NCI-H2196 treated with DMSO at 0.1 percent for 48 hours (cell line): ENCODE data around the gene CRABP1.

Experiments
- DNase-seq: peaks from one replicate; lab custom pipeline; 2025; ENCODE audit not compliant: unreplicated experiment; lab: John Stamatoyannopoulos, UW

The CRABP1 gene

GRCh38 chr15:78340231-78341056 is at the start of gene CRABP1:
TSS of gene CRABP1 (plus strand) at chr15:78340353. CDS start at chr15:78340429, 76 bp downstream.
- no peak for DNase-seq

GRCh38 chr15:78291052-78291451 is 49.1 kb upstream of the CRABP1 start:
- no peak for DNase-seq

GRCh38 chr15:78291698-78292097 is 48.5 kb upstream of the CRABP1 start:
- no peak for DNase-seq

GRCh38 chr15:78292219-78292618 is 47.9 kb upstream of the CRABP1 start:
- no peak for DNase-seq

- peak; percentile 60 for DNase-seq
Observed at GRCh38 chr15:78299101-78299930, 40.8 kb upstream of the CRABP1 start, which contains the start of gene SKIC8. TSS of gene SKIC8 (minus strand) at chr15:78299609. CDS start at chr15:78295686, 3,923 bp downstream.

- DNase-seq: no peak
Observed at GRCh38 chr15:78301326-78301725, 38.8 kb upstream of the CRABP1 start.

- no peak for DNase-seq
Observed at GRCh38 chr15:78301828-78302227, 38.3 kb upstream of the CRABP1 start.

- no peak for DNase-seq
Observed at GRCh38 chr15:78302579-78303312, 37.4 kb upstream of the CRABP1 start.

GRCh38 chr15:78304216-78305066 is 35.7 kb upstream of the CRABP1 start:
- no peak for DNase-seq

GRCh38 chr15:78306176-78306774 is 33.9 kb upstream of the CRABP1 start:
- DNase-seq: no peak

- no peak for DNase-seq
Observed at GRCh38 chr15:78307976-78308375, 32.2 kb upstream of the CRABP1 start.

- no peak for DNase-seq
Observed at GRCh38 chr15:78308422-78309032, 31.6 kb upstream of the CRABP1 start.

- DNase-seq: no peak
Observed at GRCh38 chr15:78311292-78311691, 28.9 kb upstream of the CRABP1 start.

- DNase-seq: no peak
Observed at GRCh38 chr15:78312536-78312935, 27.6 kb upstream of the CRABP1 start.

- DNase-seq: no peak
Observed at GRCh38 chr15:78312957-78313356, 27.2 kb upstream of the CRABP1 start.

GRCh38 chr15:78313383-78313782 is 26.8 kb upstream of the CRABP1 start:
- no peak for DNase-seq

GRCh38 chr15:78314181-78314581 is 26.0 kb upstream of the CRABP1 start:
- no peak for DNase-seq

- no peak for DNase-seq
Observed at GRCh38 chr15:78315686-78316282, 24.4 kb upstream of the CRABP1 start.
